Prostate gland (tissue), 2 donors: ENCODE data around the gene MSANTD7. TPM values are rescaled to one million over a fixed set of nuclear protein-coding genes. Genes with fewer than 3 reads are reported as not detected.

ENCODE experiments used
- DNase-seq: peaks from one replicate; pipeline ENCODE4 v3.0.0-alpha.2; 2019; ENCODE audit warnings: low spot score
- H3K27ac ChIP-seq, 2 donors: fragments of 200-600 bp; sonication (generic); 2 replicates each; pipeline ENCODE4 v1.5.1; 2017 to 2019
- H3K27me3 ChIP-seq: fragments of 200-600 bp; sonication (generic); replicated peaks from 2 replicates; pipeline ENCODE4 v1.5.1; 2019; ENCODE audit not compliant: insufficient read depth
- H3K36me3 ChIP-seq, 2 donors: fragments of 200-600 bp; sonication (generic); 1 replicate in 1 of 2; 2 replicates in 1 of 2; pipeline versions ENCODE4 v1.5.1 to v1.8.1; 2017 to 2019
- H3K4me1 ChIP-seq: fragments of 200-600 bp; sonication (generic); replicated peaks from 2 replicates; pipeline ENCODE4 v1.5.1; 2019
- H3K4me3 ChIP-seq, 2 donors: fragments of 200-600 bp; sonication (generic); 2 replicates each; pipeline ENCODE4 v1.5.1; 2017 to 2019
- H3K9me3 ChIP-seq: fragments of 200-600 bp; sonication (generic); 2 replicates; pipeline ENCODE4 v1.5.1; 2017
- CTCF ChIP-seq, 4 experiments: fragments of 200-600 bp in 2 of 4; fragments of 450-650 bp in 2 of 4; sonication (generic) in 2 of 4; IDR thresholded peaks; 1 replicate in 3 of 4; 2 replicates in 1 of 4; pipeline ENCODE4 v1.5.1; 2016 to 2019; ENCODE audit warnings: antibody characterized with exemption in 4 of 4, mild to moderate bottlenecking in 2 of 4, moderate library complexity in 2 of 4
- POLR2A ChIP-seq: fragments of 450-650 bp; IDR thresholded peaks from one replicate; pipeline ENCODE4 v1.6.1; 2016; ENCODE audit warnings: antibody characterized with exemption, mild to moderate bottlenecking
- POLR2AphosphoS5 ChIP-seq: sonication (generic); formaldehyde crosslinking; IDR thresholded peaks from one replicate; pipeline ENCODE4 v1.6.1; 2017; ENCODE audit warnings: antibody characterized with exemption
- WGBS: methylation state at CpG from one replicate; pipeline ENCODE4 v1.1.5; 2018; 5-methylcytosine and 5-hydroxymethylcytosine counted together
- intact Hi-C: fragments of 100-400 bp; cut with DNase I; formaldehyde crosslinking; loops from one replicate; pipeline ENCODE4 v1.14.2; 2022
- total RNA-seq, 2 donors: library from RNA; depleted of rRNA; stranded (reverse); fragments of >200 nt; gene quantifications; one replicate each; pipeline ENCODE4 v1.1.0, GENCODE V29; 2016

MSANTD7 gene
- total RNA-seq, 2 donors from 2014 or later, result 9.5 to 13.3 TPM

DNA sequence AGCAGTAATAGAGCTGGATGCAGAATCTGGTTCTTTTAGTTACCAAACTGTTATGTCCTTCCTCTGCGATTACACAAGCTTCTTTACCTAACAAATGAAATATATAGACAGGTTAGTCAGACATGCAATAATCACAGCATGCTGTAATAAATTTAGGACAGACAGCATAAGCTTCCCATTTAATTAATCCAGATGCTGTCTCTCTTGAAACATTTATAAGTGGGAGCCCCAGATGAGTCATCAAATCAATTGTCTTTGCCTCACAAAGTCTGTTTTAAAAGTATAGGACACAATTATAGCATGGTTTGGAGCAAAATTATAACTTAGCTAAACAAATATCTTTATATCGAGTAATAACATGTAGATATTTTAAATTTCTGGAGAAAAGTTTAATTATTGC, 1.9 kb upstream of the MSANTD7 start:
- peak overlapping the region in 1 of 2 donors; percentile 95 for H3K27ac ChIP-seq
- H3K27me3 ChIP-seq, result no peaks in the 10 kb centered on the region
- WGBS, result 83% methylated on average over 2 of the region's 2 CpGs
- H3K9me3 ChIP-seq, result no peaks in the 10 kb centered on the region
- no peak for DNase-seq
- no peaks in the 10 kb centered on the region for H3K4me1 ChIP-seq
- TF ChIP-seq CTCF (IDR thresholded peaks at IDR 0.05) (no peak), POLR2AphosphoS5 (no peak), POLR2A (no peak)
- intact Hi-C loops, result loop anchor here (5.0 to 10.0 kb wide), 3 partner anchors 41 to 259 kb away; partner anchors contain the start of genes RPP38 and SUV39H2
- no peak overlapping the region for H3K4me3 ChIP-seq
- no peaks in the 10 kb centered on the region for H3K36me3 ChIP-seq

- Histone ChIP-seq H3K36me3 (peaks cover under 1 to 4% of the 10 kb centered on the region in 2 donors), H3K9me3 (no peaks in the 10 kb centered on the region), H3K4me3 (peak overlapping the region; percentile 79 to 87), H3K27me3 (no peaks in the 10 kb centered on the region), H3K27ac (peak overlapping the region; percentile 95 to 99), H3K4me1 (no peaks in the 10 kb centered on the region)
- WGBS, result 11% methylated on average over 14 of the region's 14 CpGs
- TF ChIP-seq POLR2AphosphoS5 (peak; percentile 20), POLR2A (no peak)
- intact Hi-C loops, result loop anchor here (5.0 to 10.0 kb wide), 3 partner anchors 40 to 258 kb away; partner anchors contain the start of genes RPP38 and SUV39H2
- peak; percentile 37 for DNase-seq
Observed at GRCh38 chr10:14837003-14837756, 926 bp upstream of the MSANTD7 start.

GRCh38 chr10:14838582-14839304, 637 bp downstream of the MSANTD7 start:
- WGBS, result under 1% methylated on average over 28 of the region's 60 CpGs
- no peaks in the 10 kb centered on the region for H3K27me3 ChIP-seq
- H3K9me3 ChIP-seq, result no peaks in the 10 kb centered on the region
- peak; percentile 10 for DNase-seq
- peak overlapping the region; percentile 79 to 87 for H3K4me3 ChIP-seq
- no peaks in the 10 kb centered on the region for H3K4me1 ChIP-seq
- H3K36me3 ChIP-seq, result peaks cover 10% of the 10 kb centered on the region in 2 donors
- intact Hi-C loops, result loop anchor here (5.0 to 10.0 kb wide), 3 partner anchors 39 to 256 kb away; partner anchors contain the start of genes RPP38 and SUV39H2
- TF ChIP-seq POLR2AphosphoS5, result no peak
- no peak for TF ChIP-seq CTCF (IDR thresholded peaks at IDR 0.05)
- no peak for TF ChIP-seq POLR2A
- peak overlapping the region; percentile 95 to 99 for H3K27ac ChIP-seq

DNA sequence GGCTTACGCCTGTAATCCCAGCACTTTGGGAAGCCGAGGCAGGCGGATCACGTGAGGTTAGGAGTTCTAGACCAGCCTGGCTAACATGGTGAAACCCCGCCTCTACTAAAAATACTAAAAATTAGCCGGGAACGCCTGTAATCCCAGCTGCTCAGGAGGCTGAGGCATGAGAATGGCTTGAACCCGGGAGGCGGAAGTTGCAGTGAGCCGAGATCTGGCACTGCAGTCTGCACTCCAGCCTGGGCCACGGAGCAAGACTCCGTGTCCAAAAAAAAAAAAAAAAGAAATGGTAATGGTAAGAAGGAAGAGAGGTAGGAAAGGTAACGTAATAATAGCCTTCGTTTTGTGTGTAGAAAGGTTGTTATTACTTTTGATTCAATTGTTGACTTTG, 1.2 kb downstream of the MSANTD7 start:
- Histone ChIP-seq H3K4me1 (no peaks in the 10 kb centered on the region), H3K36me3 (peaks cover 10% of the 10 kb centered on the region in 2 donors), H3K27me3 (no peaks in the 10 kb centered on the region), H3K9me3 (no peaks in the 10 kb centered on the region), H3K27ac (peak overlapping the region; percentile 95 to 99), H3K4me3 (peak overlapping the region; percentile 79 to 87)
- WGBS, result 10% methylated on average over 14 of the region's 14 CpGs
- TF ChIP-seq POLR2AphosphoS5 (no peak), POLR2A (no peak), CTCF (IDR thresholded peaks at IDR 0.05) (no peak)
- intact Hi-C loops, result loop anchor here (5.0 to 10.0 kb wide), 3 partner anchors 38 to 256 kb away; partner anchors contain the start of genes RPP38 and SUV39H2
- DNase-seq, result no peak

DNA sequence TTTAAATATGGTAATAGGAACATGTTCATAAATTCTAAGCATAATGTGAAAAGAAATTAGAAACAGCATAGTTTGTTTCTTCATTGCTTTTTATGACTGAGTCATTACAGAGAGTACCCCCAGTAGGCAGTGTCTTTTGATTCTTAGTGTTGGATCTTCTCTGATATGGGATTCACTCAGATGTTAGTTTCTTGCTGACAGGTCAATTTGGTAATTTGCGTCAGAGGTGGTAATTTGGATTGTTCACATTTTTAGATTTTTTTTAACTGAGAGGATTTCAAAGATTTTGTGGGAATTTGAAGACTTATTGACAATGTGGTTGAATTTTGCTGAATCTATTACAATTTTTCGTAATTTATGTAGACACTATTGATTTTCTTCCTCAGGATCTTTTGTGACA, 2.1 kb downstream of the MSANTD7 start:
- H3K27me3 ChIP-seq, result no peaks in the 10 kb centered on the region
- 91% methylated on average over 2 of the region's 2 CpGs for WGBS
- intact Hi-C loops, result no loop called here
- H3K4me1 ChIP-seq, result no peaks in the 10 kb centered on the region
- TF ChIP-seq POLR2A (no peak), CTCF (IDR thresholded peaks at IDR 0.05) (no peak), POLR2AphosphoS5 (no peak)
- peaks cover 10% of the 10 kb centered on the region in 2 donors for H3K36me3 ChIP-seq
- H3K4me3 ChIP-seq, result no peak overlapping the region
- no peaks in the 10 kb centered on the region for H3K9me3 ChIP-seq
- no peak overlapping the region for H3K27ac ChIP-seq
- DNase-seq, result no peak
